Spinal cord (tissue), 4 donors: Measurements from ENCODE around the gene ZNF66. TPM values are rescaled to one million over a fixed set of nuclear protein-coding genes. Genes with fewer than 3 reads are reported as not detected.

Experiments
- polyA plus RNA-seq, 2 donors: library from polyadenylated mRNA; unstranded; fragments of 120-200 nt; gene quantifications; one replicate each; pipeline ENCODE4 v1.2.1, GENCODE V29; 2013; ENCODE audit not compliant: insufficient read length in 2 of 2
- total RNA-seq, 2 donors: library from RNA; depleted of rRNA in 1 of 2; stranded (reverse); fragments of 120-200 nt in 1 of 2; fragments of >200 nt in 1 of 2; gene quantifications; one replicate each; pipeline versions ENCODE4 v1.2.3 to v1.2.4, GENCODE V29; 2013 to 2014

Gene ZNF66
- total and polyA plus RNA-seq, 4 donors: 3.4 to 10.1 (median 6.4) TPM

Other genes with a start within 250 kb of the ZNF66 start
- 10 to 100 TPM; 27.9 to 48.5 TPM for gene ZNF737, start 210.5 kb upstream of the ZNF66 start, total RNA-seq
- gene ZNF737, start 210.5 kb upstream of the ZNF66 start, polyA plus RNA-seq: 10 to 100 TPM; 13.5 to 19.9 TPM
- 10 to 100 TPM; 19.1 to 28.7 TPM for gene ZNF626, start 114.7 kb upstream of the ZNF66 start, total RNA-seq
- gene ZNF626, start 114.7 kb upstream of the ZNF66 start, polyA plus RNA-seq: 10 to 100 TPM; 13.4 to 17.5 TPM
- gene ZNF85, start 146.9 kb downstream of the ZNF66 start, total RNA-seq: 10 to 100 TPM; 14.2 to 26.9 TPM
- gene ZNF85, start 146.9 kb downstream of the ZNF66 start, polyA plus RNA-seq: 10 to 100 TPM; 10.2 to 13.6 TPM
- 10 to 100 TPM; 10.9 to 21.2 TPM for gene ZNF430, start 244.4 kb downstream of the ZNF66 start, total RNA-seq
- 1 to 10 TPM; 8.6 to 9.1 TPM for gene ZNF430, start 244.4 kb downstream of the ZNF66 start, polyA plus RNA-seq